ENCODE measurements around the gene RCN1. TPM values are rescaled to one million over a fixed set of nuclear protein-coding genes. Genes with fewer than 3 reads are reported as not detected.

RCN1 gene
- total and polyA plus RNA-seq, 2 experiments from 2014 or later = 107 to 140 TPM

GRCh38 chr11:32079553-32079952 is 11.3 kb upstream of the RCN1 start (continued):
- no peak for TF ChIP-seq REST (IDR thresholded peaks at IDR 0.05; ENCODE audit: unreplicated experiment)
- no peak for TF ChIP-seq EZH2 (IDR thresholded peaks at IDR 0.05; ENCODE audit: low read depth, unreplicated experiment)
- no peak for TF ChIP-seq NANOG (IDR thresholded peaks at IDR 0.05; ENCODE audit: borderline replicate concordance)
- TF ChIP-seq ZNF114 (CRISPR knock-in tag; IDR thresholded peaks at IDR 0.05) = no peak
- TF ChIP-seq CREB1 (CRISPR knock-in tag; IDR thresholded peaks at IDR 0.05; ENCODE audit: low read depth) = no peak

GRCh38 chr11:32080361-32080980 is 10.4 kb upstream of the RCN1 start:
- Histone ChIP-seq H3K9me2 (ENCODE audit: insufficient read depth) (peaks cover 15% of the 10 kb centered on the region; the same call in 1 of the 2 replicates), H3K4me2 (no peak overlapping the region), H4K20me1 (replicated peaks; ENCODE audit: insufficient read depth) (no peaks in the 10 kb centered on the region), H3K27ac (ENCODE audit: low read depth) (no peak overlapping the region), H3K79me2 (replicated peaks; ENCODE audit: insufficient read depth) (no peaks in the 10 kb centered on the region), H3K4me3 (no peak overlapping the region), H2AFZ (no peak overlapping the region), H3K4me1 (ENCODE audit: insufficient read depth) (peaks cover 11% of the 10 kb centered on the region), H3K36me3 (ENCODE audit: insufficient read depth) (no peaks in the 10 kb centered on the region), H3F3A (replicated peaks; ENCODE audit: low read depth) (no peaks in the 10 kb centered on the region), H3K27me3 (ENCODE audit: insufficient read depth) (no peaks in the 10 kb centered on the region)
- H3K9me3 Mint-ChIP-seq = peaks cover 3% of the 10 kb centered on the region; the same call in 1 of the 3 replicates
- no peak overlapping the region for H3K27ac Mint-ChIP-seq
- no peaks in the 10 kb centered on the region for H3K36me3 Mint-ChIP-seq (ENCODE audit: low read depth)
- peaks cover 18% of the 10 kb centered on the region for H3K4me1 Mint-ChIP-seq
- no peak overlapping the region for H3K4me3 Mint-ChIP-seq
- no peak for DNase-seq (ENCODE audit: low spot score)
- no peak for ATAC-seq
- H3K27me3 Mint-ChIP-seq (ENCODE audit: insufficient read depth, low read depth, poor library complexity) = peaks cover 5% of the 10 kb centered on the region
- TF ChIP-seq EZH2 (IDR thresholded peaks at IDR 0.05; ENCODE audit: low read depth, unreplicated experiment) = no peak
- no peak for TF ChIP-seq ETS1 (IDR thresholded peaks at IDR 0.05)
- no peak for TF ChIP-seq ZNF462 (CRISPR knock-in tag; IDR thresholded peaks at IDR 0.05)
- no peak for TF ChIP-seq EZH2phosphoT487 (IDR thresholded peaks at IDR 0.05; ENCODE audit: unreplicated experiment)
- TF ChIP-seq JUNB (IDR thresholded peaks at IDR 0.05; ENCODE audit: unreplicated experiment) = no peak
- TF ChIP-seq NANOG (IDR thresholded peaks at IDR 0.05; ENCODE audit: borderline replicate concordance) = no peak
- no peak for TF ChIP-seq STAT1 (IDR thresholded peaks at IDR 0.05; ENCODE audit: unreplicated experiment)
- TF ChIP-seq CTCF (conservative IDR thresholded peaks at IDR 0.05; ENCODE audit: low read depth in 2 of 2) = no peak
